GM21528 (cell line): ENCODE measurements around the gene MOB3C.

Experiments
- ATAC-seq: cut with Tn5 transposase; IDR thresholded peaks from one replicate; pipeline ENCODE4 v1.9.1; 2021; ENCODE audit warnings: mild to moderate bottlenecking, moderate library complexity; ENCODE audit not compliant: unreplicated experiment, low FRiP score

Gene MOB3C

DNA sequence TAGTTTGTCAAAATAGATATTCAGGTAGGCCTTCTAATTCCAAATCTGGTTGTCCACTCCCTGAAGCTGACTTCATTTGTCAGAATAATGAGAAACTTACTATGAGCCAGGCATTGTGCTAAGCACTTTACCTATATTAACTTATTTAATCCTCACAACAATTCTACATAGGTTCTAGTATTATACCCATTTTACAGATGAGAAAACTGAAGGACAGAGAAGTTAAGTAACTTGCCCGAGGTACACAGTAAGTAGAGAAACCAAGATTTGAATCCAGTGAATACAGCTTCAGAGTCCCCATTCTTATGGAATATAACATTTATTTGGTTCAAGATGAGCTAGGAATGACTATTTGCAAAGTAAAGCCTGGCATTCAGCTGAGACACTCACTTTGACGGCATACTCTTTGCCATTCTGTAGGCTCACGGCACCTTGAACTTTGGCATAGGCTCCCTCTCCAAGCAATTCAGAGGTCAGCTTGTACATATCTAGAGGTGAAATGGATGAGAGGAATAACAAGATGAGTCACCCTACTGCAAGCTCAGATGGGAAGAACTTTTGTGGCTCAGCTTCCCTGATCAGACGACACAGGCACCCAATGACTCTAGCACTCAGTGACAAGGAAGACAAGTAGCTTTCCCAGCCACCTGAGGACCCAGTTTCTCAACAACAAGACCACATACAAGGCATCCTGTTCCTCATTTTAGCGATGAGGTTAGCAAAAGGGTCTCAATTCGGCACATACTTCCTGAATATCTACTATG lies 36.3 kb downstream of the MOB3C start:
- ATAC-seq: no peak

DNA sequence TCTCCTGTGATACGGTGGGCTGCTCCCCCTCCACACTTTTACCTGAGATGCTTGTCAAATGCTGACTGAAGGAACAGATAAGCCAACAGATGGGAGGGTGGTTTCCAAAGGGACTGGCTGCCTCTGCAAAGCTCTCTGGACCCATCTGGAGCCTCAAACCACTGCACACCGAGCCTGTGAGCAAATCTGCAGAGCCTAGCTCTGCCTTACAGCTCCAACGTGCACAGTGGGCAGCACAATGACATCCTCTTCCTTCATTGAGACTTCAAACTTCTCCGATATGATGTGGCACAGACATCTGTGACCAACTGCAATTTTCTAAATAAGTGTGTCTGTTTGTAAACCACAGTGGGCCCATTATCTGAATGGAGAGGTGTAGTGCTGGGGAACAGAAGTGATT lies 38.9 kb downstream of the MOB3C start:
- ATAC-seq: no peak

DNA sequence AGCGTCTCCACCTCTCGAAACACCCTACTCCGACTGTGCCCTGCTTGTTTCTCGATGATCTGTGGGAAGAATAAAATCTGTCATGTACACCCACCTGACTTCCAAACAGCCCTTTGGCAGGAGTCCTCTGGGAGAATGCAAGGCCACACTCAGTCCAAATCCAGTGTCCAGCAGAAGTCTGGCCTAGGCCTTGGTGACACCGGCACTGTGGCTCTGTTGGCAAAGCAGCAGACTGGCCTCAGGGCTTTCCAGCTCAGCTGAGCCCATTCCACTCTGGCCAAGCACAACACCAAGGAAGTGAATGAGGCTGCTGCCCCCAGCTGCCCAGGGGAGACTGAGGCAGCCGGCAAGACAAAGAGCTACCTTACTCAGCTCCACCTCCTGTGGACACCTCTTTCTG lies 40.0 kb downstream of the MOB3C start:
- ATAC-seq: no peak

DNA sequence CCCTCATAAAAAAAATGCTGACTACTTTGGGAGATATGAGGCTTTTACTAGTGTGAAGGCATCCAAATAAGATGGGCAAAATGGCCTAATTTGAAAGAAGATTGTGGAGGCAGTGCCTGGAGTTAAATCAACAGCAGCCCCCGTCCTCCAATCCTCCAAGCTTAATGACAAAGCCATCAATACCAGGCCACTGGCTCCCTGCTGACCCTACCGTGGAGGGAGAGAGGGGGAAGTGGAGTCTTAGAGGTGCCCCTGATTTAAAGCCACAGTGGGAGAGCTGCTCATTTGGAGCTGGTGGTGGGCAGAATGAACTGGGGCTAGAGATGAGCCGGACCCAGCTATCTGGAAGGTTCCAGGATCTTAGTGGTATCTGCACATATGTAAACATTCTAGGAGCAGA lies 40.8 kb downstream of the MOB3C start:
- no peak for ATAC-seq

DNA sequence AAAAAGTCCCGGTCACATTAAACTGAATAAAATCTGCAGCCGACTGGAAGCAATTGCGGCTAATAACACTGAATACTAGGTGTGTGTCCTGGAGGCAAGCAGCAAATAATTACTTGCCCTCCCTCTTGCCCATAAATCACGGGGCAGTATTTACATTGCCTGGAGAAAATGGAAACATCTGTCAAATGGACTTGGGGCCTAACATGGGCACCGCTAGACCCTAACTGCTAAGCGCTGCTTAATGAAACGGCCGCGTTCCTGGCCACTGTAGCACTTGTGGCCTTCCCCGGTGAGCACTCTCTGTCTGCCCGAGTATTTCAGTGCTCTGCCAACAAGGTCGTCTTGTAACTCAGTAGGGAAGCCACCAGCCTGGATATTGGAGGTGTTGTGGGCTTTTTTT lies 41.3 kb downstream of the MOB3C start:
- no peak for ATAC-seq

DNA sequence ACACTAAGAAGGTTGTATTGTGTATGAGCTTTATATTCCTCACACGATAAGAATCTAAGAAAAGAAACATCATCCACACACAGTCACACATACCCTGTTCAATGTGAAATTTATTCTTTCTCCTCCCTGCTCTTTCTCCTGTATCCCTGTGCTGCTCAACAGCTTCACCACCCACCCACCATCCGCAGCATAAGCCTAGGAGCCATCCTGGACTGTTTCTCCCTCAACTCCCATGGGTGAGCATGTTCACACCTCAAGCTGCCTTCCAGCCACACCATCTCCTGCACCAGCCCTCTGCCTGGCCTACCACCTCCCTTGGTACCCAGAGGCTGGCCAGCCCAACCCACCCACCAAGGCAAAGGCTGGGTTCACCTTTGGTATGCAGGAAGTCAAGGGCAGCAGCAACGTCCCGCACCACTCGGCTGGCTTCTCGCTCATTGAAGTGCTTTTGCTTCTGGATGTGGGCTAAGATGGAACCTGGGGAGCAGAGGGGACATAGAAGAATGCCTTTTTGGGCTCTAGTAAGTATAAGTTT lies 44.9 kb downstream of the MOB3C start:
- no peak for ATAC-seq

DNA sequence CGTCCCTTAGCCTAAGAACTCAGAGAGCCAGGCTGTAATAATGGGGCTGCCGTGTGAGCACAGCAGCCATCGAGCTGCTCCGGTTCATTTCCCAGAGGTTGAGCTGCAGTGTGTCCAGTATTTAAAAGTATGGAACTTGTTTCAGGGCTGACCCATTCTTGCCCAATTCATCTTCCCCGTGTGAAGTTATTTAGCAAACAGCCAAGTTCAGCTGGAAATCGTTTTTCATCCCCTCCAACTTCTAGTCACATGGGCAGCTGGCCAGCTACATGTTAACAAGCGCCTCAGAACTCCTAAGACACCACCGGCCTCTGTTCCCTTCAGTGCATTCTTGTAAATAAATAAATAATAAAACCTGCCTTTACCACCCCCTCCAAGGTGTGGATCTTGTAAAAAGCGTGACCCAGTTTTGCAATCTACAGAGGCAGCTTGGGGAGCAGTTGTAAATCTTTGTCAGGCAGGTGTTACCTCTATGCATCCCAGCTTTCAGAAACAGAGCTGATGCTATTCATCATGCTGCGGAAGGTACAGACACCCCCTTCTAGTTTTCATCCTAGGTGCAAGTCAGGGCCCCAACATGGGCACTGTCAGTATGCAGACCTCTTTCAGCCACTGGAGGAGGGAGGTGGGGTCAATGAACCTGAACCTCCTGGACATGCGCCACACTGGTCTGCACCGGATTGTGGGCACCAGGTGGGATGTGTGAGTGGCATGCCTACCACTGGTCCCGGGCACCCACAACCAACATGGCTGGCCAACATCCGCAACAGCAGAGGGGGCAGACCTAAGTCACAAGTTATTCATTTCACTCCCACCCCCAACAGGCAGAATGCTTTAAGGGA lies 46.5 kb downstream of the MOB3C start:
- ATAC-seq: no peak

DNA sequence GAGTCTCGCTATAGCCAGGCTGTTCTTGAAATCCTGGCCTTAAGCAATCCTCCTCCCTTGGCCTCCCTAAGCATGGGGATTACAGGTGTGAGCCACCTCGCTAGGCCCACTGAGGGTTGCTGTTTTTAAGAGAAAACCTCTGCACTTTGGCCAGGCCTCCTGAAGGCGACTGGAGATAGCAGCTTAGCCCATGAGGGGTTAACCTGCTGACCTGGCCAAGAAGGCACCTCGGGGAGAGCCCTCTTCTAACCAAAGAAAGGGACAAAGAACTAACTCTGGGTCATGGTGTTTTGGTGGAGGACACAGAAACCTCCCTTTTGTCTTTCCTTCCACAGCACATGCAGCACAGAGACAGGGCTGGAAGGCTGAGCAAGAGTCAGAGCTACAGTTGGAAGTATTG lies 47.5 kb downstream of the MOB3C start:
- no peak for ATAC-seq

DNA sequence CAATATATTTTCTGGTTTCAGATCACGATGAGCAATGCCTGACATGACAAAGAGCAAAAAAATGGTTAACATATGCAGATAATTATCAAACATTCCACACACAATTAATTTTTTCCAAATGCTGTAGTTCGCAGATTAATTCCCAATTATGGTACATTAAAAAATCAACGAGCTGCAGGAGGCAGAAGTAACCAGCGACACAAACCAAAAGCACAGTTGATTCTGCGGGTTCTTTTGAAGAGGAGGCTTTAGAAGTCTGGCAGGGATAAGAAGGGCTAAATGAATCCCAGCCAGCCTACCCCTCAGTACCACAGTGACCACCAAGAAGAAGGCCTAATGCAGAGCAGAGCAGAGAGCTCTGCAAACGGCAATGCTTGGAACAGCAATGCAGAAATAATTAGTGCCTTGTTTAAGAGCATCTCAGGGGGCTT lies 48.1 kb downstream of the MOB3C start:
- ATAC-seq: no peak

DNA sequence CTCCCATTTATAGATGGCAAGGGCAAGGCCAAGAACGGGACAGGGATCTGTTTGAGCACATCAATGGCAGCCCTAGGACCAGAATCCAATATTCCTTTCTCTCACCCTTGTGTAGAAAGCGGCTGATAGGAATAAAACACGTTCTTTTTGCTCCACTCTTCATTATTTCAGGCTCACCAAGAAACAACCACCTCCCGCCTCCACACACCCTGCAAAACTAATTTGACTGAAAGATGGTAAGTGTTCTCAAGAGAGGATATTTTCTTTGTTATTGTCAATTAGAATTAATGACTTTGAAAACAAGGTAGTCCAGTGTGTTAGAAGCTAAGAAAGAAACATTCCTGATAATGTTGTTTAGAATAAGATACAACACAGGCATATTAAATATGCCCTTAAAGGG lies 53.3 kb downstream of the MOB3C start:
- no peak for ATAC-seq

DNA sequence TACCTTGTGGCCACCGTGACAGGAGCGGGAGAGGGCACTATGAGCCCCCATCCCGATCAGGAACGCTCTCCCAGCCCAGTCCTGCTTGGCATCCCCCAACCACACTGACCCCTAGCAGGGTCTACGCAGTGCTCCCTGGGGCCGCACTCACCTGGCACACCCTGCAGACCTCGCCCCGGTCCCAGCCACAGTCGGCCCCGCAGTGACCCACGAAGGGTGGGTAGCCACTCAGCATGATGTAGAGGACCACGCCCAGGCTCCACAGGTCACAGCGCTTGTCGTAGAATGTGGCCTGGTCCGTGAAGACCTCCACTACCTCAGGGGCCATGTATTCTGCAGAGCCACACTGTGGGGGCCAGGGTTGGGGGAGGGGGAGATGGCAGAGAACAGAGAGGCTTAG lies 54.1 kb downstream of the MOB3C start:
- ATAC-seq: no peak

DNA sequence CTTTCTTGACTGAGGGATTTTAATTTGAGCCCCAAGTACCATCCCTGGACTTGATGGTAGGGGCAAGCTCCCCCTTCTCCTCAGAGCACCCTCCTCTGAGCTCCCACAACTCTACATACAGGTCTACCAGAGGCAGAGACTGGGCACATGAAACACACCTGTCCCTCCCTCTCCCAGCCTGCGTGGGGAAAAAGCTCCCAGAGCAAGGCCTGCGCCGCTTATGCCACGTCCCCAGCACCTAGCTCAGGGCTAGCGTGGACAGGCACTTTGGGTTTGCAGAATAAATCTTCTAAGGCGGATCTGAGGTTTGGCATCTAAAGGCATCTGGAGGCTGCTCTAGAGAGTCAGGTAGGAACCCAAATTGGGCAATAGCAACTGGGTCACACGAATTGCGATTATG lies 57.6 kb downstream of the MOB3C start:
- ATAC-seq: no peak

DNA sequence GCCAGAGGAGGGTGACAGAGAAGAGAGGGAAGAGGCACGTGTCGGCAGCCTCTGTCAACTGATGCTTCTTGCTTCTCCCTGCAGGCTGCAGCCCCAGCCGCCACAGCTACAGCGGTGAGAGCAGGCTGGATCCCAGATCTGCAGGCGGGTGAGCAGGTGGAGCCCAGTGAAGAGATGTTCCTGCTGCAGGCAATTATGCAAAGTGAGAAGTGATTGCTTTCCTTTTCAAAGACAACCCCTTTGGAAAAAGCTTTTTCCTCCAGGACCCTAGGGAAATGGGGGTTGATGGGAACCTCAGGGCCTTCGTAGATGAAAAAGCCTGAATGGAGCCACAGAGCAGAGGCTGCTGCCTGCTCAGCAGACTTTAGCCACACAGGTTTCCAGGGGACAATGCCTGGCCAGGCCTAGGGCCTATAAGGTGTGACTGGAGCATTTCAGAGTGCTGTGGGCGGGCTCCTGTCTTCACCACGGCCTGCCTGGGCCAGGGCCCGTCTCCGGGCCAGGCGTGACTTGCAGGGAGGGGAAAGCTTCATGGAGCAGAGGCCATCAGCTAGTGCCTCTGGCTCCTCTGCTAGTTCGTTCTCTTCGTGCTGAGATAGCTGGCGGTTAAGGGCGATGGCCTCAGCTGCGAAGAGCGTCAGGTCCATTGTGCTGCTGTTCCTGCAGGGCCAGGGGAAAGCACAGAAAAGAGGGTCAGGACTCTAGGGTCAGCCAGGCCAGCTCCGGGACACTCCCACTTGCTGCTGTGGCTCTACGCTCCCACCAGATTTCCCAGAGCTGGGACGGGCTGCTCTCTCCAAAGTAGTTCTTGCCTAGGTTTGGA lies 58.3 kb downstream of the MOB3C start:
- no peak for ATAC-seq
